Panc1 (cell line): ENCODE results near the gene UBLCP1.
"Not testable (repeated sequence)": the region's sequence is repeated elsewhere in the genome, so short reads cannot be mapped to it uniquely, and the experiment has no call there.

Experiments
- CTCF ChIP-seq: fragments of 450-650 bp; IDR thresholded peaks from 2 replicates; pipeline ENCODE4 v1.5.1; 2017; ENCODE audit warnings: mild to moderate bottlenecking
- POLR2AphosphoS5 ChIP-seq: IDR thresholded peaks from 2 replicates; pipeline ENCODE4 v1.6.1; 2012; ENCODE audit warnings: mild to moderate bottlenecking, low read depth, low read length, moderate library complexity
- REST ChIP-seq, 2 experiments: IDR thresholded peaks; 2 replicates each; pipeline ENCODE4 v1.6.1; 2011 to 2012; ENCODE audit warnings: low read depth in 2 of 2, control low read depth in 1 of 2, low read length in 1 of 2, mild to moderate bottlenecking in 1 of 2, moderate library complexity in 1 of 2; ENCODE audit not compliant: insufficient read depth in 1 of 2
- SIN3A ChIP-seq: IDR thresholded peaks from 2 replicates; pipeline ENCODE4 v1.6.1; 2012; ENCODE audit warnings: low read depth, mild to moderate bottlenecking, low read length, moderate library complexity, borderline replicate concordance; ENCODE audit not compliant: insufficient read depth

GRCh38 chr5:159297300-159297699 is 34.2 kb downstream of the UBLCP1 start:
- TF ChIP-seq REST (IDR thresholded peaks at IDR 0.05; ENCODE audit: insufficient read depth in 1 of 2, low read depth in 2 of 2, low read length in 1 of 2); CTCF; POLR2AphosphoS5; SIN3A: not testable (repeated sequence)
